ENCODE results near the gene SYNJ2. TPM values are rescaled to one million over a fixed set of nuclear protein-coding genes. Genes with fewer than 3 reads are reported as not detected.

The SYNJ2 gene
- total and polyA plus RNA-seq, 2 of the 4 experiments (the other 2 are of a cell fraction) = 40.8 to 45.2 TPM

DNA sequence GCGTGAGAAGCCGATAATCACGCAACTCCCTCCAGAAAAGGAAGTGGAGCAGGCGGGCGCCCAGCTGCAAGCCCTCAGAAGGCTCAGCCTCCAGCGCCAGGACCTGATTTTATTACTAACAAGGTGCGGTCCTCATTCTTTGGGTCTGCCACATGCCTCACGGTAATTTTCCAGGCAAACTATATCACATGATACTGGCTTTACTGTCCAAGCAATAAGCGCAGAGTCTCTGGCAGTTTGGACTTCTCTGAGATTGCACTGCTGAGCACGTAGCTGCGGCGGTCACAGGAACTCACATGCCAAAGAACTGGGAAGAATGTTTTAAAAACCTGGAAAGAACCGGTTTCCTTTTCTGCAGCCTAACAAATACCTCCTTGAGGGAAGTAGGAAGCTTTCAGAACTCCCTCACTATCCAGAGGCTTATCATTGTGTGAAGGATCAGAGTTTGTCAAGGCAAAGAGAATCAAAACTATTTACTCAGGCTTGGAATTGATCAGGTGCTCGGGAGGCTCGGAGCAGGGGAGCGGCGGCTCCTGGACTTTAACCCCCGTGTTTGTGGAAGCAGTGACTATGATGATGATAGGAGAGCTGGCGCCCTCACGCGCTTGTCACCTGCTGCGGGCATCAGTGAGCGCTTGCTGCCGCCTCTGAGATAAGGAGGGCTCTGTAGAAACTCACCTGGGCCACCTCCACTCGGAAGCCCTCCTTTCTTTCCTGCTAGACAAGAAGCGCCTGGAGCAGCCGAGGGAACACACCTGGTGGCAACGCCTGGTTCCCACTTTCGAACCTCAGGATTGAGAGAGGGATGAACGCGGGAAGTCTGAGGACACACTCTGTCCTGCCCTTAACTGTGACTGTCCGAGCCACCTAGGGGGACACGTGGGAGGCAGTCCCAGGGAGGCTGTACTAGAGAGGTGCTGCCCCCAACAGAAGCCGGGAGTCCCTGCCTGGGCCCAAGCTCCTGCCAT, 27.2 kb upstream of the SYNJ2 start:
- no peak overlapping the region for H3K4me2 ChIP-seq (ENCODE audit: low read depth, low read length)
- H3K14ac ChIP-seq (replicated peaks; ENCODE audit: low read depth, low read length) = no peak overlapping the region
- H2AK5ac ChIP-seq (ENCODE audit: low read depth, low read length) = no peak overlapping the region
- CTCF ChIA-PET = no interaction called here
- no peak overlapping the region for H2AK9ac ChIP-seq (replicated peaks; ENCODE audit: low read depth, low read length, poor library complexity)
- no peaks in the 10 kb centered on the region for H3K4me1 ChIP-seq (ENCODE audit: control insufficient read depth, insufficient read depth, low read length)
- peaks cover 5% of the 10 kb centered on the region for H3K9me3 ChIP-seq (ENCODE audit: control insufficient read depth, insufficient read depth, low read length)
- BruUV-seq (replicated peaks) = no TSS peak
- no peak overlapping the region for H2BK120ac ChIP-seq (ENCODE audit: low read depth, low read length)
- POLR2A ChIA-PET (ENCODE audit: unreplicated experiment) = no interaction called here
- peak; percentile 14 for ATAC-seq (ENCODE audit: low read depth)
- no peaks in the 10 kb centered on the region for H3K36me3 ChIP-seq (ENCODE audit: control insufficient read depth, insufficient read depth, low read length)
- 83% methylated on average over 8 of the region's 34 CpGs; no CpG with 5 or more reads in 1 of the 2 experiments for WGBS, 2 experiments (ENCODE audit: extremely low coverage in 2 of 2, insufficient read length in 1 of 2)
- no peak overlapping the region for H3K56ac ChIP-seq (ENCODE audit: extremely low read depth, insufficient read depth, low read length)
- no peak overlapping the region for H2BK5ac ChIP-seq (ENCODE audit: low read depth, low read length, poor library complexity, severe bottlenecking)
- H3K4me3 ChIP-seq (ENCODE audit: insufficient read depth, low read depth, low read length) = no peak overlapping the region
- no peak overlapping the region for H3K27ac ChIP-seq (ENCODE audit: insufficient read depth, low read length)
- no peak overlapping the region for H2BK15ac ChIP-seq (ENCODE audit: low read depth, low read length)
- no peak overlapping the region for H4K5ac ChIP-seq (ENCODE audit: low read depth, low read length)
- H3K23ac ChIP-seq (ENCODE audit: low read depth, low read length) = no peak overlapping the region
- no peaks in the 10 kb centered on the region for H3K27me3 ChIP-seq (ENCODE audit: control insufficient read depth, insufficient read depth, low read length)
- H2BK20ac ChIP-seq (ENCODE audit: low read depth, low read length) = no peak overlapping the region
- DNase-seq = peak; percentile 26
- peak overlapping the region; percentile 26 for H2AFZ ChIP-seq (replicated peaks; ENCODE audit: low read length, poor library complexity)
- no peak overlapping the region for H4K8ac ChIP-seq (ENCODE audit: low read depth in 2 of 2, low read length in 2 of 2)
- no peaks in the 10 kb centered on the region for H3K9me1 ChIP-seq (ENCODE audit: insufficient read depth, low read length)
- no peak overlapping the region for H3K18ac ChIP-seq (ENCODE audit: low read depth, low read length)
- intact Hi-C loops (cut with micrococcal nuclease) (no loop called here), dilution Hi-C loops (cut with HindIII; ENCODE audit: low sequenced_read_pairs, unreplicated experiment) (no loop called here), in situ Hi-C loops (cut with MboI; ENCODE audit: low sequenced_read_pairs) (no loop called here)
- TF ChIP-seq MAFK (IDR thresholded peaks at IDR 0.05; ENCODE audit: low read depth, low read length) = no peak
- no peak for TF ChIP-seq CEBPB (IDR thresholded peaks at IDR 0.05; ENCODE audit: low read depth, low read length)
- no peaks in the 10 kb centered on the region for H4K20me1 ChIP-seq (ENCODE audit: insufficient read depth, low read length)
- H3K9ac ChIP-seq (ENCODE audit: low read depth, low read length) = no peak overlapping the region
- H3K79me1 ChIP-seq (ENCODE audit: low read depth in 1 of 2, low read length in 2 of 2) = no peaks in the 10 kb centered on the region
- no peak overlapping the region for H3K4ac ChIP-seq (ENCODE audit: low read depth, low read length)
- no peak overlapping the region for H4K91ac ChIP-seq (ENCODE audit: insufficient read depth, low read depth, low read length)
